Astrocyte (in vitro differentiated cells and primary cell): ENCODE results near the gene PLD3. TPM values are rescaled to one million over a fixed set of nuclear protein-coding genes. Genes with fewer than 3 reads are reported as not detected.

Experiments used
- DNase-seq: peaks from one replicate; pipeline ENCODE4 v3.0.0-alpha.2; 2010; ENCODE audit warnings: low read depth
- FAIRE-seq: peaks from 2 replicates; lab custom pipeline; 2011; peaks lifted over from hg19 to GRCh38; lab: Jason Lieb, UNC
- H2AFZ ChIP-seq: 2 replicates; pipeline ENCODE4 v1.6.0; 2012; ENCODE audit warnings: low read depth, low read length, inconsistent platforms
- H3K27ac ChIP-seq: 2 replicates; pipeline ENCODE4 v1.5.1; 2011; ENCODE audit warnings: low read depth, low read length, inconsistent platforms
- H3K27me3 ChIP-seq: 2 replicates; pipeline ENCODE4 v1.6.0; 2011; ENCODE audit warnings: low read length, inconsistent platforms; ENCODE audit not compliant: insufficient read depth
- H3K36me3 ChIP-seq: 2 replicates; pipeline ENCODE4 v1.5.1; 2011; ENCODE audit warnings: low read length, inconsistent platforms; ENCODE audit not compliant: insufficient read depth
- H3K4me1 ChIP-seq: 2 replicates; pipeline ENCODE4 v1.5.1; 2011; ENCODE audit warnings: low read length, inconsistent platforms; ENCODE audit not compliant: insufficient read depth
- H3K4me2 ChIP-seq: 2 replicates; pipeline ENCODE4 v1.6.0; 2012; ENCODE audit warnings: low read length, inconsistent platforms
- H3K4me3 ChIP-seq: 2 replicates; pipeline ENCODE4 v1.5.1; 2011; ENCODE audit warnings: low read depth, mild to moderate bottlenecking, low read length, inconsistent platforms; ENCODE audit not compliant: insufficient read depth
- H3K79me2 ChIP-seq: 2 replicates; pipeline ENCODE4 v1.6.0; 2012; ENCODE audit warnings: mild to moderate bottlenecking, low read length, inconsistent platforms; ENCODE audit not compliant: insufficient read depth
- H3K9ac ChIP-seq: 2 replicates; pipeline ENCODE4 v1.6.0; 2012; ENCODE audit warnings: mild to moderate bottlenecking, low read length, inconsistent platforms
- H3K9me3 ChIP-seq: 2 replicates; pipeline ENCODE4 v1.5.1; 2012; ENCODE audit warnings: low read depth, mild to moderate bottlenecking, low read length, inconsistent platforms; ENCODE audit not compliant: insufficient read depth
- H4K20me1 ChIP-seq: 2 replicates; pipeline ENCODE4 v1.6.0; 2012; ENCODE audit warnings: low read length, inconsistent platforms; ENCODE audit not compliant: insufficient read depth
- H3K27ac Mint-ChIP-seq: one replicate; pipeline ENCODE4 v1.8.0; 2021; ENCODE audit warnings: mild to moderate bottlenecking, mixed read lengths; ENCODE audit not compliant: unreplicated experiment
- H3K27me3 Mint-ChIP-seq: one replicate; pipeline ENCODE4 v1.8.0; 2021; ENCODE audit warnings: low read depth, mixed read lengths; ENCODE audit not compliant: unreplicated experiment
- H3K36me3 Mint-ChIP-seq: one replicate; pipeline ENCODE4 v1.8.0; 2021; ENCODE audit warnings: low read depth, mixed read lengths; ENCODE audit not compliant: unreplicated experiment
- H3K4me1 Mint-ChIP-seq: one replicate; pipeline ENCODE4 v1.8.0; 2021; ENCODE audit warnings: low read depth, mixed read lengths; ENCODE audit not compliant: unreplicated experiment
- H3K4me3 Mint-ChIP-seq: one replicate; pipeline ENCODE4 v1.8.0; 2021; ENCODE audit warnings: mild to moderate bottlenecking, moderate library complexity, mixed read lengths; ENCODE audit not compliant: unreplicated experiment
- H3K9me3 Mint-ChIP-seq: one replicate; pipeline ENCODE4 v1.8.0; 2021; ENCODE audit warnings: mild to moderate bottlenecking, mixed read lengths; ENCODE audit not compliant: unreplicated experiment
- CTCF ChIP-seq: IDR thresholded peaks from 2 replicates; pipeline ENCODE4 v1.5.1; 2011; ENCODE audit warnings: low read depth, mild to moderate bottlenecking, inconsistent platforms, low read length, moderate library complexity; ENCODE audit not compliant: insufficient read depth
- EZH2 ChIP-seq: IDR thresholded peaks from 2 replicates; pipeline ENCODE4 v1.6.1; 2012; ENCODE audit warnings: mild to moderate bottlenecking, low read length, inconsistent platforms; ENCODE audit not compliant: insufficient read depth
- total RNA-seq: library from RNA; stranded (reverse); gene quantifications from 2 replicates; pipeline ENCODE4 v1.2.1, GENCODE V29; 2021

Gene PLD3
- total RNA-seq, 1 donor from 2014 or later: 728 TPM

GRCh38 chr19:40414542-40415535, 66.3 kb downstream of the PLD3 start:
- Histone ChIP-seq H3K4me3 (no peak overlapping the region), H3K4me1 (peaks cover 11% of the 10 kb centered on the region), H3K9me3 (no peaks in the 10 kb centered on the region), H2AFZ (no peak overlapping the region), H3K9ac (no peak overlapping the region), H3K36me3 (no peaks in the 10 kb centered on the region), H3K4me2 (no peak overlapping the region), H4K20me1 (no peaks in the 10 kb centered on the region), H3K27ac (no peak overlapping the region), H3K79me2 (no peaks in the 10 kb centered on the region), H3K27me3 (no peaks in the 10 kb centered on the region)
- H3K9me3 Mint-ChIP-seq: no peaks in the 10 kb centered on the region
- H3K36me3 Mint-ChIP-seq: no peaks in the 10 kb centered on the region
- peaks cover 1% of the 10 kb centered on the region for H3K4me1 Mint-ChIP-seq
- FAIRE-seq (no peak), DNase-seq (no peak)
- no peak overlapping the region for H3K4me3 Mint-ChIP-seq
- TF ChIP-seq EZH2: no peak
- no peak for TF ChIP-seq CTCF
- no peak overlapping the region for H3K27ac Mint-ChIP-seq
- H3K27me3 Mint-ChIP-seq: peaks cover 2% of the 10 kb centered on the region

- no peak overlapping the region for H3K9ac ChIP-seq
- TF ChIP-seq EZH2: no peak
- TF ChIP-seq CTCF: no peak
- H3K4me3 ChIP-seq: no peak overlapping the region
- no peaks in the 10 kb centered on the region for H3K36me3 ChIP-seq
- Mint-ChIP-seq H3K4me3 (peak overlapping the region; percentile 43), H3K27me3 (peaks cover 2% of the 10 kb centered on the region), H3K27ac (no peak overlapping the region), H3K36me3 (no peaks in the 10 kb centered on the region), H3K4me1 (peaks cover 1% of the 10 kb centered on the region), H3K9me3 (no peaks in the 10 kb centered on the region)
- FAIRE-seq: no peak
- no peak overlapping the region for H3K27ac ChIP-seq
- no peak overlapping the region for H2AFZ ChIP-seq
- DNase-seq: no peak
- H3K27me3 ChIP-seq: no peaks in the 10 kb centered on the region
- peaks cover 13% of the 10 kb centered on the region for H3K4me1 ChIP-seq
- H3K4me2 ChIP-seq: no peak overlapping the region
- H3K79me2 ChIP-seq: no peaks in the 10 kb centered on the region
- H4K20me1 ChIP-seq: no peaks in the 10 kb centered on the region
- no peaks in the 10 kb centered on the region for H3K9me3 ChIP-seq
Measured at GRCh38 chr19:40415768-40416167, 67.3 kb downstream of the PLD3 start.
